ENCODE data around the gene AGPAT3.

Gene AGPAT3

GRCh38 chr21:43997766-43998742 is 133.0 kb downstream of the AGPAT3 start:
- no peak for DNase-seq (ENCODE audit: low spot score)

- DNase-seq (ENCODE audit: low spot score): peak; percentile 95
Observed at GRCh38 chr21:44000360-44000759, 135.3 kb downstream of the AGPAT3 start.

GRCh38 chr21:44002511-44002910 is 137.5 kb downstream of the AGPAT3 start:
- no peak for DNase-seq (ENCODE audit: low spot score)

GRCh38 chr21:44003307-44003966 is 138.4 kb downstream of the AGPAT3 start:
- DNase-seq (ENCODE audit: low spot score): no peak

- no peak for DNase-seq (ENCODE audit: low spot score)
Observed at GRCh38 chr21:44005071-44005470, 140.0 kb downstream of the AGPAT3 start.

- no peak for DNase-seq (ENCODE audit: low spot score)
Observed at GRCh38 chr21:44005593-44005992, 140.6 kb downstream of the AGPAT3 start.

- no peak for DNase-seq (ENCODE audit: low spot score)
Observed at GRCh38 chr21:44006017-44006619, 141.1 kb downstream of the AGPAT3 start.

GRCh38 chr21:44006656-44007055 is 141.6 kb downstream of the AGPAT3 start:
- no peak for DNase-seq (ENCODE audit: low spot score)

- DNase-seq (ENCODE audit: low spot score): no peak
Observed at GRCh38 chr21:44010429-44010828, 145.4 kb downstream of the AGPAT3 start.

GRCh38 chr21:44011123-44011522 is 146.1 kb downstream of the AGPAT3 start:
- no peak for DNase-seq (ENCODE audit: low spot score)

GRCh38 chr21:44011579-44012473 is 146.8 kb downstream of the AGPAT3 start, which contains the start of gene TRAPPC10:
Gene TRAPPC10, plus strand, starts transcription at chr21:44012309. Its CDS starts 185 bp downstream, at chr21:44012494.
- peak; percentile 88 for DNase-seq (ENCODE audit: low spot score)

GRCh38 chr21:44012474-44013379 is 147.7 kb downstream of the AGPAT3 start:
- peak; percentile 49 for DNase-seq (ENCODE audit: low spot score)

- no peak for DNase-seq (ENCODE audit: low spot score)
Observed at GRCh38 chr21:44013380-44014088, 148.5 kb downstream of the AGPAT3 start.

GRCh38 chr21:44017601-44018000 is 152.6 kb downstream of the AGPAT3 start:
- no peak for DNase-seq (ENCODE audit: low spot score)

- no peak for DNase-seq (ENCODE audit: low spot score)
Observed at GRCh38 chr21:44018127-44018526, 153.1 kb downstream of the AGPAT3 start.

GRCh38 chr21:44018813-44019567 is 154.0 kb downstream of the AGPAT3 start:
- no peak for DNase-seq (ENCODE audit: low spot score)

- DNase-seq (ENCODE audit: low spot score): no peak
Observed at GRCh38 chr21:44019568-44019958, 154.5 kb downstream of the AGPAT3 start.

- no peak for DNase-seq (ENCODE audit: low spot score)
Observed at GRCh38 chr21:44020551-44020950, 155.5 kb downstream of the AGPAT3 start.

- no peak for DNase-seq (ENCODE audit: low spot score)
Observed at GRCh38 chr21:44021064-44021463, 156.0 kb downstream of the AGPAT3 start.

Measured in Ammon's horn (tissue), 1 donor.